HG03064 (cell line): ENCODE data around the gene ASAP2.
"Not testable (repeated sequence)": the region's sequence is repeated elsewhere in the genome, so short reads cannot be mapped to it uniquely, and the experiment has no call there.

Experiments
- ATAC-seq: cut with Tn5 transposase; IDR thresholded peaks from one replicate; pipeline ENCODE4 v1.9.1; 2021; ENCODE audit warnings: low read depth; ENCODE audit not compliant: unreplicated experiment

ASAP2 gene

GRCh38 chr2:9390991-9391390, 184.4 kb downstream of the ASAP2 start:
- ATAC-seq, result no peak

GRCh38 chr2:9391961-9392720, 185.5 kb downstream of the ASAP2 start:
- no peak for ATAC-seq

- ATAC-seq, result no peak
These were observed 186.5 kb downstream of the ASAP2 start for GRCh38 chr2:9392898-9393765.

- ATAC-seq, result no peak
These were observed 188.2 kb downstream of the ASAP2 start for GRCh38 chr2:9394816-9395215.

- ATAC-seq, result no peak
These were observed 190.6 kb downstream of the ASAP2 start for GRCh38 chr2:9397201-9397600.

GRCh38 chr2:9398251-9398650, 191.6 kb downstream of the ASAP2 start:
- ATAC-seq, result not testable (repeated sequence)

- ATAC-seq, result no peak
These were observed 192.5 kb downstream of the ASAP2 start for GRCh38 chr2:9398881-9399780.

GRCh38 chr2:9400268-9401058, 193.9 kb downstream of the ASAP2 start:
- no peak for ATAC-seq

GRCh38 chr2:9401059-9401547, 194.5 kb downstream of the ASAP2 start:
- no peak for ATAC-seq

GRCh38 chr2:9401646-9402371, 195.2 kb downstream of the ASAP2 start:
- ATAC-seq, result no peak

- ATAC-seq, result no peak
These were observed 197.3 kb downstream of the ASAP2 start for GRCh38 chr2:9403924-9404323.

GRCh38 chr2:9404451-9404850, 197.8 kb downstream of the ASAP2 start:
- ATAC-seq, result no peak

- ATAC-seq, result no peak
These were observed 199.0 kb downstream of the ASAP2 start for GRCh38 chr2:9405636-9406035.

GRCh38 chr2:9406529-9407362, 200.1 kb downstream of the ASAP2 start:
- ATAC-seq, result no peak

- no peak for ATAC-seq
These were observed 200.8 kb downstream of the ASAP2 start for GRCh38 chr2:9407363-9407811.

GRCh38 chr2:9408641-9409151, 202.1 kb downstream of the ASAP2 start:
- no peak for ATAC-seq

- no peak for ATAC-seq
These were observed 203.5 kb downstream of the ASAP2 start for GRCh38 chr2:9410108-9410507.

- ATAC-seq, result no peak
These were observed 206.2 kb downstream of the ASAP2 start for GRCh38 chr2:9412781-9413180.
